ENCODE results near the gene KCNQ1. TPM values are rescaled to one million over a fixed set of nuclear protein-coding genes. Genes with fewer than 3 reads are reported as not detected.

The KCNQ1 gene
- total RNA-seq, 2 experiments from 2014 or later = 20.4 to 26.0 TPM

GRCh38 chr11:2532704-2533586, 88.1 kb downstream of the KCNQ1 start:
- Mint-ChIP-seq H3K27me3 (ENCODE audit: low read depth) (no peaks in the 10 kb centered on the region), H3K27ac (peak overlapping the region; percentile 67), H3K9me3 (ENCODE audit: insufficient read depth) (no peaks in the 10 kb centered on the region), H3K36me3 (ENCODE audit: low read depth) (no peaks in the 10 kb centered on the region), H3K4me3 (peak overlapping the region; percentile 70), H3K4me1 (ENCODE audit: low read depth) (peaks cover 32% of the 10 kb centered on the region)
- POLR2A ChIA-PET = interaction anchor here (0.6 to 2.9 kb wide), 5 partner anchors 231 to 411 kb away, joined by 3 to 22 read pairs (median 3); partner anchors contain the start of genes C11orf21 and TSPAN32
- ATAC-seq (peak; percentile 88), DNase-seq (peak; percentile 96)
- CTCF ChIA-PET = interaction anchor here (0.7 to 6.9 kb wide), 62 partner anchors 9 to 684 kb away, joined by 3 to 485 read pairs (median 4); partner anchors contain the start of genes C11orf21, CD81, CDKN1C and KCNQ1

GRCh38 chr11:2533587-2534133, 88.9 kb downstream of the KCNQ1 start:
- peak overlapping the region; percentile 60 for H3K27ac Mint-ChIP-seq
- no peaks in the 10 kb centered on the region for H3K9me3 Mint-ChIP-seq (ENCODE audit: insufficient read depth)
- CTCF ChIA-PET = interaction anchor here (0.7 to 6.9 kb wide), 54 partner anchors 8 to 683 kb away, joined by 3 to 485 read pairs (median 4); partner anchors contain the start of genes C11orf21, CD81, CDKN1C and KCNQ1
- H3K36me3 Mint-ChIP-seq (ENCODE audit: low read depth) = no peaks in the 10 kb centered on the region
- H3K27me3 Mint-ChIP-seq (ENCODE audit: low read depth) = no peaks in the 10 kb centered on the region
- H3K4me3 Mint-ChIP-seq = peak overlapping the region; percentile 40
- POLR2A ChIA-PET = interaction anchor here (0.8 to 2.9 kb wide), 5 partner anchors 232 to 410 kb away, joined by 3 to 22 read pairs (median 3); partner anchors contain the start of genes C11orf21 and TSPAN32
- peaks cover 29% of the 10 kb centered on the region for H3K4me1 Mint-ChIP-seq (ENCODE audit: low read depth)
- DNase-seq = peak; percentile 70
- ATAC-seq = peak; percentile 22

- POLR2A ChIA-PET = interaction anchor here (0.8 to 2.9 kb wide), 4 partner anchors 233 to 365 kb away, joined by 3 to 22 read pairs (median 6); partner anchors contain the start of genes C11orf21 and TSPAN32
- DNase-seq = no peak
Observed at GRCh38 chr11:2534134-2534956, 89.5 kb downstream of the KCNQ1 start.

GRCh38 chr11:2534957-2535672, 90.3 kb downstream of the KCNQ1 start:
- POLR2A ChIA-PET = interaction anchor here (2.9 kb wide), 1 partner anchor 357 kb away, joined by 22 read pairs; no protein-coding TSS in a partner anchor
- H3K9me3 Mint-ChIP-seq (ENCODE audit: insufficient read depth) = no peaks in the 10 kb centered on the region
- no peak for ATAC-seq
- DNase-seq = no peak
- H3K27ac Mint-ChIP-seq = no peak overlapping the region
- no peaks in the 10 kb centered on the region for H3K27me3 Mint-ChIP-seq (ENCODE audit: low read depth)
- H3K36me3 Mint-ChIP-seq (ENCODE audit: low read depth) = no peaks in the 10 kb centered on the region
- CTCF ChIA-PET = interaction anchor here (1.2 to 6.9 kb wide), 5 partner anchors 90 to 556 kb away, joined by 3 to 485 read pairs (median 19); partner anchors contain the start of genes CDKN1C, KCNQ1 and TRPM5
- peaks cover 28% of the 10 kb centered on the region for H3K4me1 Mint-ChIP-seq (ENCODE audit: low read depth)
- H3K4me3 Mint-ChIP-seq = no peak overlapping the region

More at GRCh38 chr11:2534134-2534956, 89.5 kb downstream of the KCNQ1 start:
- CTCF ChIA-PET = interaction anchor here (0.9 to 6.9 kb wide), 14 partner anchors 10 to 557 kb away, joined by 3 to 485 read pairs (median 10); partner anchors contain the start of genes CDKN1C, KCNQ1, PHLDA2 and TRPM5
- Mint-ChIP-seq H3K27ac (no peak overlapping the region), H3K4me3 (no peak overlapping the region), H3K27me3 (ENCODE audit: low read depth) (no peaks in the 10 kb centered on the region), H3K4me1 (ENCODE audit: low read depth) (peaks cover 28% of the 10 kb centered on the region), H3K9me3 (ENCODE audit: insufficient read depth) (no peaks in the 10 kb centered on the region), H3K36me3 (ENCODE audit: low read depth) (no peaks in the 10 kb centered on the region)
- ATAC-seq = no peak

- ATAC-seq (no peak), DNase-seq (no peak)
- Mint-ChIP-seq H3K4me3 (no peak overlapping the region), H3K27me3 (ENCODE audit: low read depth) (no peaks in the 10 kb centered on the region), H3K27ac (no peak overlapping the region), H3K9me3 (ENCODE audit: insufficient read depth) (no peaks in the 10 kb centered on the region), H3K36me3 (ENCODE audit: low read depth) (no peaks in the 10 kb centered on the region), H3K4me1 (ENCODE audit: low read depth) (peaks cover 28% of the 10 kb centered on the region)
- ChIA-PET CTCF (interaction anchor here (1.2 to 6.9 kb wide), 3 partner anchors 91 to 555 kb away, joined by 3 to 485 read pairs (median 14); partner anchors contain the start of genes CDKN1C, KCNQ1 and TRPM5), POLR2A (interaction anchor here (2.9 kb wide), 1 partner anchor 356 kb away, joined by 22 read pairs; no protein-coding TSS in a partner anchor)
Observed at GRCh38 chr11:2535673-2536439, 91.0 kb downstream of the KCNQ1 start.

GRCh38 chr11:2536440-2536989, 91.7 kb downstream of the KCNQ1 start:
- peaks cover 27% of the 10 kb centered on the region for H3K4me1 Mint-ChIP-seq (ENCODE audit: low read depth)

GRCh38 chr11:2537010-2537705, 92.3 kb downstream of the KCNQ1 start:
- no peak overlapping the region for H3K4me3 Mint-ChIP-seq
- ATAC-seq = no peak
- POLR2A ChIA-PET = no interaction called here

More at GRCh38 chr11:2536440-2536989, 91.7 kb downstream of the KCNQ1 start:
- ATAC-seq (no peak), DNase-seq (no peak)
- ChIA-PET CTCF (interaction anchor here (6.9 kb wide), 1 partner anchor 353 kb away, joined by 485 read pairs; the partner anchor contains the start of gene CDKN1C), POLR2A (no interaction called here)
- H3K9me3 Mint-ChIP-seq (ENCODE audit: insufficient read depth) = no peaks in the 10 kb centered on the region
- H3K27me3 Mint-ChIP-seq (ENCODE audit: low read depth) = no peaks in the 10 kb centered on the region
- H3K36me3 Mint-ChIP-seq (ENCODE audit: low read depth) = no peaks in the 10 kb centered on the region
- no peak overlapping the region for H3K4me3 Mint-ChIP-seq
- H3K27ac Mint-ChIP-seq = no peak overlapping the region

GRCh38 chr11:2537896-2538724, 93.3 kb downstream of the KCNQ1 start:
- Mint-ChIP-seq H3K27me3 (ENCODE audit: low read depth) (no peaks in the 10 kb centered on the region), H3K36me3 (ENCODE audit: low read depth) (no peaks in the 10 kb centered on the region), H3K9me3 (ENCODE audit: insufficient read depth) (no peaks in the 10 kb centered on the region), H3K4me1 (ENCODE audit: low read depth) (peaks cover 20% of the 10 kb centered on the region), H3K4me3 (no peak overlapping the region), H3K27ac (no peak overlapping the region)
- DNase-seq (no peak), ATAC-seq (no peak)
- POLR2A ChIA-PET = no interaction called here
- CTCF ChIA-PET = interaction anchor here (1.1 kb wide), 2 partner anchors 350 to 354 kb away, joined by 4 to 6 read pairs; no protein-coding TSS in a partner anchor

More at GRCh38 chr11:2537010-2537705, 92.3 kb downstream of the KCNQ1 start:
- Mint-ChIP-seq H3K27me3 (ENCODE audit: low read depth) (no peaks in the 10 kb centered on the region), H3K9me3 (ENCODE audit: insufficient read depth) (no peaks in the 10 kb centered on the region), H3K4me1 (ENCODE audit: low read depth) (peaks cover 23% of the 10 kb centered on the region), H3K36me3 (ENCODE audit: low read depth) (no peaks in the 10 kb centered on the region), H3K27ac (no peak overlapping the region)
- CTCF ChIA-PET = interaction anchor here (1.1 to 6.9 kb wide), 3 partner anchors 351 to 355 kb away, joined by 4 to 485 read pairs (median 6); partner anchors contain the start of gene CDKN1C
- no peak for DNase-seq

GRCh38 chr11:2538951-2539350, 94.1 kb downstream of the KCNQ1 start:
- no peaks in the 10 kb centered on the region for H3K36me3 Mint-ChIP-seq (ENCODE audit: low read depth)
- no peak for DNase-seq
- no peak overlapping the region for H3K4me3 Mint-ChIP-seq
- ChIA-PET CTCF (no interaction called here), POLR2A (no interaction called here)
- no peaks in the 10 kb centered on the region for H3K27me3 Mint-ChIP-seq (ENCODE audit: low read depth)
- peaks cover 12% of the 10 kb centered on the region for H3K4me1 Mint-ChIP-seq (ENCODE audit: low read depth)
- H3K9me3 Mint-ChIP-seq (ENCODE audit: insufficient read depth) = no peaks in the 10 kb centered on the region
- no peak overlapping the region for H3K27ac Mint-ChIP-seq
- ATAC-seq = no peak
